Activated naive CD4-positive, alpha-beta T cell treated with anti-CD3 and anti-CD28 coated beads, Interleukin-2, amount 50 U/mL, for 24 hours (primary cell): ENCODE results near the gene ZACN.

Source experiments
- H3K27ac Mint-ChIP-seq: one replicate; pipeline ENCODE4 v1.8.0; 2021; ENCODE audit warnings: mild to moderate bottlenecking, mixed read lengths
- H3K27me3 Mint-ChIP-seq: one replicate; pipeline ENCODE4 v1.8.0; 2021; ENCODE audit warnings: mixed read lengths
- H3K36me3 Mint-ChIP-seq: one replicate; pipeline ENCODE4 v1.8.0; 2021; ENCODE audit warnings: mixed read lengths
- H3K4me1 Mint-ChIP-seq: one replicate; pipeline ENCODE4 v1.8.0; 2021; ENCODE audit warnings: mixed read lengths
- H3K4me3 Mint-ChIP-seq: one replicate; pipeline ENCODE4 v1.8.0; 2021; ENCODE audit warnings: mild to moderate bottlenecking, mixed read lengths
- H3K9me3 Mint-ChIP-seq: one replicate; pipeline ENCODE4 v1.8.0; 2021; ENCODE audit warnings: mixed read lengths

The ZACN gene

GRCh38 chr17:76103274-76104139 lies 24.5 kb downstream of the ZACN start, which contains the start of gene EXOC7:
Gene EXOC7, minus strand, starts transcription at chr17:76103787. Its CDS starts 95 bp downstream, at chr17:76103692.
- H3K4me3 Mint-ChIP-seq, result peak within 1 kb of the TSS; percentile 91
- peak within 1 kb of the TSS; percentile 91 for H3K27ac Mint-ChIP-seq
- H3K27me3 Mint-ChIP-seq, result no peaks in the 10 kb centered on the region
- H3K9me3 Mint-ChIP-seq, result no peaks in the 10 kb centered on the region
- H3K36me3 Mint-ChIP-seq, result peaks cover 4% of the 10 kb centered on the region
- peaks cover 34% of the 10 kb centered on the region for H3K4me1 Mint-ChIP-seq

- peaks cover 34% of the 10 kb centered on the region for H3K4me1 Mint-ChIP-seq
- H3K9me3 Mint-ChIP-seq, result no peaks in the 10 kb centered on the region
- peak overlapping the region; percentile 59 for H3K27ac Mint-ChIP-seq
- H3K36me3 Mint-ChIP-seq, result peaks cover 4% of the 10 kb centered on the region
- H3K4me3 Mint-ChIP-seq, result peak overlapping the region; percentile 91
- no peaks in the 10 kb centered on the region for H3K27me3 Mint-ChIP-seq
Observed at GRCh38 chr17:76104140-76104895, 25.3 kb downstream of the ZACN start.

DNA sequence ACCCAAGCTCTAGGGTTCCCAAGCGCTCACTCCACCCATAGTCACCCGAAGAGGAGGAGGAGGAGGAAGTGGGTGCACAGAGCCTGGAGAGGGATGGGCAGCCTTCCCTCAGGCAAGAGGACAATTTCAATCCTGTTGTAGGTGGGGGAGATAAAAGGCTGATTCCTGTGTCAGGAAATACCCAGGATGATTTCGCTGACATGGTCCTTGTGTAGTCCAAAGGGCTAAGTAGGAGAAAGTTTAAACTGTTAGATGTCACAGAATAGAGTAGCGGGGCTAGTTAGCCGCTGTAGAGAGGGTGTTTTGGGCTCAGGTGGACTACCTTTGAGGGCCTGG lies 25.9 kb downstream of the ZACN start:
- Mint-ChIP-seq H3K9me3 (no peaks in the 10 kb centered on the region), H3K36me3 (peaks cover 3% of the 10 kb centered on the region), H3K4me3 (peak overlapping the region; percentile 91), H3K27me3 (no peaks in the 10 kb centered on the region), H3K4me1 (peaks cover 33% of the 10 kb centered on the region), H3K27ac (peak overlapping the region; percentile 59)

DNA sequence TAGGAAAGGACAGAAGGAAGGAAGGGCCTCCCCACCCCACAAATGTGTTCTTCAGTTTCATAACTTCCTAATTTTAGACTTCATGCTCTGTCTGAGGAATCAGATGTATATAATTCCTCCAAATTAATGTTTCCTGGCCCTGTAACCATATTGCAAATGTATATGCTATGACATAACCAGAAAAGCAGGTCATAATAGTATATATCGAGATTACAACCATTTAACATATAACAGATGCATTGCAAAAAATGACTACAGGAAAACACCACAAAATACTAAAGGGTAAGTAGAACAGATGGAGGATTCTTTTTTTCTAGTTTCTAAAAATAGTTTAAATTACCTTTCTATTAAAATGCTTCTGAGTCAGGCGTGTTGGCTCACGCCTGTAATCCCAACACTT lies 27.7 kb downstream of the ZACN start:
- peaks cover 22% of the 10 kb centered on the region for H3K4me1 Mint-ChIP-seq
- H3K4me3 Mint-ChIP-seq, result no peak overlapping the region
- H3K36me3 Mint-ChIP-seq, result no peaks in the 10 kb centered on the region
- no peaks in the 10 kb centered on the region for H3K9me3 Mint-ChIP-seq
- H3K27me3 Mint-ChIP-seq, result no peaks in the 10 kb centered on the region
- H3K27ac Mint-ChIP-seq, result no peak overlapping the region

DNA sequence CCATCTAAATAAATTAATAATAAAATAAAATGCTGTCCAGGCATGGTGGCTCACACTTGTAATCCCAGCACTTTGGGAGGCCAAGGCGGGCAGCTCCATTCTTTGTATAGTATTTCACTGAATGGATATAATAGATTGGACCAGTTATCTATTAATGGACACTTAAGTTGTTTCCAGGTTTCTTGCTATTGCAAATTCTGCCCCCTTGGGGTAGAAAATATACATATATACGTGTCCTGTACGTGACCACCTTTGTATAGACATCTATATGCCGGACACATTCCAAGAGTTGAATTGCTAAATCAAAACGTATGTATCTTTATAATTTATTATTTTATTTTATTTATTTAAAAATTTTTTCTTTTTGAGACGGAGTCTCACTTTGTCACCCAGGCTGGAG lies 28.5 kb downstream of the ZACN start:
- Mint-ChIP-seq H3K36me3 (no peaks in the 10 kb centered on the region), H3K4me3 (no peak overlapping the region), H3K27me3 (no peaks in the 10 kb centered on the region), H3K4me1 (peaks cover 16% of the 10 kb centered on the region), H3K27ac (no peak overlapping the region), H3K9me3 (no peaks in the 10 kb centered on the region)

DNA sequence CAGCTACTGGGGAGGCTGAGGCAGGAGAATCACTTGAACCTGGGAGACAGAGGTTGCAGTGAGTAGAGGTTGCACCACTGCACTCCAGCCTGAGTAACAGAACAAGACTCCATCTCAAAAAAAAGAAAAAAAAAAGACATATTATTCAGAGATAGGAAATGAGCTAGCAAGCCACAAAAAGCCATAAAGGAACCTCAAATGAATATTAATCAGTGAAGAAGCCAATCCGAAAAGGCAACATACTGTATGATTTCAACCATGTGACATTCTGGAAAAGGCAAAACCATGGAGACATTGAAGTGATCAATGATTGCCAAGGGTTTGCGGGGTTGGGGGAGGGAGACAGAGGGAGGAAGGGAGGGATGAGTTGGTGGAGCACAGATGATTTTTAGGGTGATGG lies 33.0 kb downstream of the ZACN start:
- Mint-ChIP-seq H3K4me3 (no peak overlapping the region), H3K36me3 (no peaks in the 10 kb centered on the region), H3K9me3 (no peaks in the 10 kb centered on the region), H3K27ac (no peak overlapping the region), H3K4me1 (no peaks in the 10 kb centered on the region), H3K27me3 (no peaks in the 10 kb centered on the region)

- Mint-ChIP-seq H3K27me3 (no peaks in the 10 kb centered on the region), H3K4me1 (no peaks in the 10 kb centered on the region), H3K27ac (no peak overlapping the region), H3K36me3 (no peaks in the 10 kb centered on the region), H3K4me3 (no peak overlapping the region), H3K9me3 (no peaks in the 10 kb centered on the region)
Observed at GRCh38 chr17:76115138-76115754, 36.3 kb downstream of the ZACN start.

DNA sequence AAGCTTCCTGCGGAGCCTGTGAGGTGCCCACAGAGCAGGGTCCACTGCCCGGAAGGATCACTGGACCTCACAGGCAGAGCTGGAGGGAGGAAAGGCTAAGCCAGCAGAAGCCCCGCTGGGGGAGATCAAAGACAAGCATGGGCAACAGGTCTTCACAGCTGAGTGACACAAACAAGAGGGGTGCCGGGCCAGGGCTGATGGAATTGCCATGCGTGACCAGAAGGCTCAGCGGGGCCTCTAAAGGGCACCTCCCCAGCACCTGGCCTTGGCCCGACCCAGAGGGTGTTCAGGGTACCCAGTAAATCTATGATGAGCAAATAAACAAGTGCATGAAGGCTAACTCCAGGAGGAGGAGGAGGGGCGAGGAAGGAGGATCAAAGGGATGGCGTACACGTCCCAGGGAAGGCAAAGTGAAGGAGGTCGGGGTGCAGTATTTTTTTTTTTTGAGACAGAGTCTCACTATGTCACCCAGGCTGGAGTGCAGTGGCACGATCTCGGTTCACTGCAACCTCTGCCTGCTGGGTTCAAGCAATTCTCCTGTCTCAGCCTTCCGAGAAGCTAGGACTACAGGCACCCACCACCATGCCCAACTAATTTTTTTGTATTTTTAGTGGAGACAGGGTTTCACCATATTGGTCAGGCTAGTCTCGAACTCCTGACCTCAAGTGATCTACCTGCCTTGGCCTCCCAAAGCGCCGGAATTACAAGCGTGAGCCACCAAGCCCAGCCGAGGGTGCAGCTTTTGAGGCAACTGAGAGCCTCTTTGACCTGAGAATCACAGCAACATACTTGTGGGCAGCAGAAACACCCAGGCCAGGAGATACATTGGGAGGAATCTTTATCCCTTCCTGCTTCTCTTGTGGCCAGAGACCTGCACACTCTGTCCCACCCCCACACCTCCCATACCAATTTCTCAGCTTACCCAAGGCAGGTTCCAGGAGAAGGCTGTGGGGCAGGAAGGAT lies 40.7 kb downstream of the ZACN start:
- Mint-ChIP-seq H3K4me1 (peaks cover 9% of the 10 kb centered on the region), H3K27me3 (no peaks in the 10 kb centered on the region), H3K4me3 (no peak overlapping the region), H3K36me3 (no peaks in the 10 kb centered on the region), H3K9me3 (no peaks in the 10 kb centered on the region), H3K27ac (peak overlapping the region; percentile 27)

GRCh38 chr17:76120658-76121008 lies 41.7 kb downstream of the ZACN start:
- Mint-ChIP-seq H3K27me3 (no peaks in the 10 kb centered on the region), H3K36me3 (no peaks in the 10 kb centered on the region), H3K27ac (no peak overlapping the region), H3K9me3 (no peaks in the 10 kb centered on the region), H3K4me3 (no peak overlapping the region), H3K4me1 (peaks cover 10% of the 10 kb centered on the region)

GRCh38 chr17:76121932-76122430 lies 43.0 kb downstream of the ZACN start:
- H3K27me3 Mint-ChIP-seq, result no peaks in the 10 kb centered on the region
- H3K27ac Mint-ChIP-seq, result peak overlapping the region; percentile 17
- H3K9me3 Mint-ChIP-seq, result no peaks in the 10 kb centered on the region
- H3K4me3 Mint-ChIP-seq, result peak overlapping the region; percentile 61
- no peaks in the 10 kb centered on the region for H3K36me3 Mint-ChIP-seq
- H3K4me1 Mint-ChIP-seq, result peaks cover 22% of the 10 kb centered on the region

DNA sequence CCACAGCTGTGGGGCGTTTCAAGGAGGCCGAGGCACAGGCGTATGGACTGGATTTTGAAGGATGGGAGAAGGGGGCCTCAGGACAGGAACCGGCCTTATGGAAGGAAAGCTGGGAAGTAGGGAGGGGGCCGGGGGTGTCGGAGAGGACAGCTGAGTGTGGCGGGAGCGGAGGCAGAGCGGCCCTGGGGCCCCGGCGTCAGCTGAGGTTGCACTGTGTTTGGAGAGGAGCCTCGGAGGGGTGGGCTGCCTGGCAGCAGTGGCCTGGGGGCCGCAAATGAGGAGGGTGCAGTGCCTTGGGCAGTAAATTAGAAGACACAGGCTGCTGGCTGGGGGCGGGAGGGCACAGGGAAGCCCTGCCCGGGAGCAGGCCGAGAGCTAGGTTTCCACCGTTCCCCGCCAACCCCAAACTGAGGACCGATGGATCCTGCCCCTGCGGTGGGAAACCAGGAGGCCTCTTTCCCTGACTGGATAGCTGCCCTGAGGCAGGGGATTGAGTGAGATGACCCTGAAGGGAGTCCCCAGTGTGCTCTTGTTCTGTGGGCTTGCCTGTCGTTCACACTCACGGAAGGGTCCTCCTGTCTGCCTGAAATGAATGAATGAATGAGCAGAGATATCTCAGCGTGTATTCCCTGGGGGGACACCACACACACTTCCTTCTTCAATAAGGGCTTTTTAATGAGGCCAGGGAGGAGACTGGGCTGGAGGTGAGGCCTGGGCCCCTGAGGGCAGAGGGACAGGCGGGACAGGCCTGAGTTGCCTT lies 43.6 kb downstream of the ZACN start:
- Mint-ChIP-seq H3K36me3 (no peaks in the 10 kb centered on the region), H3K4me3 (peak overlapping the region; percentile 61), H3K27me3 (no peaks in the 10 kb centered on the region), H3K9me3 (no peaks in the 10 kb centered on the region), H3K27ac (peak overlapping the region; percentile 76), H3K4me1 (peaks cover 28% of the 10 kb centered on the region)

DNA sequence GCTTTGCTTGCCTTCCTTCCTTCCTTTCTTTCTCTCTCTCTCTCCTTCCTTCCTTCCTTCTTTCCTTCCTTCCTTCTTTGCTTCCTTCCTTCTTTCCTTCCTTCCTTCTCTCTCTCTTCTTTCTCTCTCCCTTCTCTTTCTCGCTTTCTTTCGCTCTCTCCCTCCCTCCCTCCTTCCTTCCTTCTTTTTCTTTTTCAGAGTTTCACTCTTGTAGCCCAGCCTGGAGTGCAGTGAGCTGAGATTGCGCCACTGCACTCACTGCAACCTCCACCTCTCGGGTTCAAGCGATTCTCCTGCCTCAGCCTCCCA lies 44.2 kb downstream of the ZACN start:
- Mint-ChIP-seq H3K4me3 (peak overlapping the region; percentile 60), H3K27ac (peak overlapping the region; percentile 76)

GRCh38 chr17:76123749-76124581 lies 45.0 kb downstream of the ZACN start:
- no peaks in the 10 kb centered on the region for H3K9me3 Mint-ChIP-seq
- H3K4me3 Mint-ChIP-seq, result no peak overlapping the region
- H3K27ac Mint-ChIP-seq, result peak overlapping the region; percentile 59
- H3K36me3 Mint-ChIP-seq, result no peaks in the 10 kb centered on the region
- H3K27me3 Mint-ChIP-seq, result no peaks in the 10 kb centered on the region
- H3K4me1 Mint-ChIP-seq, result peaks cover 28% of the 10 kb centered on the region

More for the DNA sequence above, 44.2 kb downstream of the ZACN start:
- Mint-ChIP-seq H3K27me3 (no peaks in the 10 kb centered on the region), H3K36me3 (no peaks in the 10 kb centered on the region), H3K4me1 (peaks cover 28% of the 10 kb centered on the region), H3K9me3 (no peaks in the 10 kb centered on the region)
